H9 (cell line): ENCODE results near the gene EPC2. TPM values are rescaled to one million over a fixed set of nuclear protein-coding genes. Genes with fewer than 3 reads are reported as not detected.

Source experiments
- DNase-seq: peaks from one replicate; pipeline ENCODE4 v3.0.0-alpha.2; 2017
- H2AFZ ChIP-seq: one replicate; pipeline ENCODE4 v1.6.1; 2013; ENCODE audit warnings: mild to moderate bottlenecking, low read length, control low read depth, moderate library complexity
- H2AK5ac ChIP-seq: 2 replicates; pipeline ENCODE4 v1.6.1; 2013; ENCODE audit warnings: low read length, control low read depth, mixed read lengths; ENCODE audit not compliant: insufficient read length
- H2BK120ac ChIP-seq: one replicate; pipeline ENCODE4 v1.6.1; 2013; ENCODE audit warnings: low read depth, mild to moderate bottlenecking, low read length, control low read depth, inconsistent platforms; ENCODE audit not compliant: poor library complexity, severe bottlenecking
- H2BK12ac ChIP-seq: 2 replicates; pipeline ENCODE4 v1.6.1; 2013; ENCODE audit warnings: low read length, control low read depth, mixed read lengths, low read depth; ENCODE audit not compliant: insufficient read length
- H2BK15ac ChIP-seq: 2 replicates; pipeline ENCODE4 v1.6.1; 2013; ENCODE audit warnings: low read depth, low read length, control low read depth
- H2BK20ac ChIP-seq: one replicate; pipeline ENCODE4 v1.6.1; 2013; ENCODE audit warnings: low read depth, mild to moderate bottlenecking, low read length, control low read depth, inconsistent platforms; ENCODE audit not compliant: poor library complexity, severe bottlenecking
- H2BK5ac ChIP-seq: 2 replicates; pipeline ENCODE4 v1.6.1; 2013; ENCODE audit warnings: low read length, control low read depth, mixed read lengths; ENCODE audit not compliant: insufficient read length
- H3K14ac ChIP-seq: 2 replicates; pipeline ENCODE4 v1.6.1; 2013; ENCODE audit warnings: low read length, control low read depth; ENCODE audit not compliant: insufficient read depth
- H3K18ac ChIP-seq: 2 replicates; pipeline ENCODE4 v1.6.1; 2013; ENCODE audit warnings: low read depth, mild to moderate bottlenecking, mixed read lengths, low read length, control low read depth; ENCODE audit not compliant: insufficient read length
- H3K23ac ChIP-seq: 2 replicates; pipeline ENCODE4 v1.6.1; 2013; ENCODE audit warnings: low read length, control low read depth, mixed read lengths, low read depth; ENCODE audit not compliant: insufficient read length
- H3K23me2 ChIP-seq: 2 replicates; pipeline ENCODE4 v1.6.1; 2013; ENCODE audit warnings: low read depth, mild to moderate bottlenecking, mixed read lengths, low read length, control low read depth; ENCODE audit not compliant: insufficient read length, poor library complexity, severe bottlenecking
- H3K27ac ChIP-seq: 2 replicates; pipeline ENCODE4 v1.5.1; 2013; ENCODE audit warnings: low read length, control low read depth, mixed read lengths, low read depth; ENCODE audit not compliant: insufficient read length
- H3K27me3 ChIP-seq: 2 replicates; pipeline ENCODE4 v1.6.1; 2013; ENCODE audit warnings: low read length, control low read depth, inconsistent platforms; ENCODE audit not compliant: insufficient read depth
- H3K4ac ChIP-seq: 2 replicates; pipeline ENCODE4 v1.6.1; 2013; ENCODE audit warnings: low read depth, mild to moderate bottlenecking, control low read depth, inconsistent platforms, low read length, moderate library complexity
- H3K4me1 ChIP-seq: 2 replicates; pipeline ENCODE4 v1.6.1; 2013; ENCODE audit warnings: low read length, control low read depth, inconsistent platforms; ENCODE audit not compliant: insufficient read depth
- H3K4me2 ChIP-seq: 2 replicates; pipeline ENCODE4 v1.6.1; 2013; ENCODE audit warnings: low read length, control low read depth, mixed read lengths; ENCODE audit not compliant: insufficient read length, insufficient read depth
- H3K56ac ChIP-seq: 2 replicates; pipeline ENCODE4 v1.6.1; 2013; ENCODE audit warnings: low read depth, mild to moderate bottlenecking, mixed read lengths, low read length, control low read depth; ENCODE audit not compliant: insufficient read length
- H3K79me1 ChIP-seq: 2 replicates; pipeline ENCODE4 v1.6.1; 2013; ENCODE audit warnings: low read depth, mild to moderate bottlenecking, moderate library complexity, low read length, control low read depth, inconsistent platforms; ENCODE audit not compliant: insufficient read depth, poor library complexity, severe bottlenecking
- H3K79me2 ChIP-seq: 2 replicates; pipeline ENCODE4 v1.6.1; 2013; ENCODE audit warnings: low read length, control low read depth, inconsistent platforms; ENCODE audit not compliant: insufficient read depth
- H3K9ac ChIP-seq: 2 replicates; pipeline ENCODE4 v1.6.1; 2013; ENCODE audit warnings: low read length, control low read depth, mixed read lengths; ENCODE audit not compliant: insufficient read length; ENCODE audit errors: extremely low read depth
- H3K9me3 ChIP-seq: one replicate; pipeline ENCODE4 v1.6.1; 2013; ENCODE audit warnings: low read depth, low read length, inconsistent platforms; ENCODE audit not compliant: control insufficient read depth
- H3T11ph ChIP-seq: one replicate; pipeline ENCODE4 v1.6.1; 2013; ENCODE audit warnings: mild to moderate bottlenecking, low read length, control low read depth, inconsistent platforms
- H4K20me1 ChIP-seq: one replicate; pipeline ENCODE4 v1.6.1; 2013; ENCODE audit not compliant: control insufficient read depth, insufficient read length, insufficient read depth
- H4K5ac ChIP-seq: 2 replicates; pipeline ENCODE4 v1.6.1; 2013; ENCODE audit warnings: low read depth, mild to moderate bottlenecking, mixed read lengths, low read length, control low read depth; ENCODE audit not compliant: insufficient read length
- H4K8ac ChIP-seq: replicated peaks from 2 replicates; pipeline ENCODE4 v1.6.1; 2013; ENCODE audit warnings: low read length, control low read depth, mixed read lengths, low read depth; ENCODE audit not compliant: insufficient read length
- H4K91ac ChIP-seq: 2 replicates; pipeline ENCODE4 v1.6.1; 2013; ENCODE audit warnings: low read depth, mild to moderate bottlenecking, moderate library complexity, mixed read lengths, low read length, control low read depth; ENCODE audit not compliant: insufficient read length
- H3K27ac Mint-ChIP-seq, 3 experiments: 2 replicates in 2 of 3; 3 replicates in 1 of 3; pipeline ENCODE4 v1.8.0; 2020 to 2021; ENCODE audit warnings: mixed read lengths in 3 of 3, mild to moderate bottlenecking in 1 of 3, moderate library complexity in 1 of 3
- H3K27me3 Mint-ChIP-seq: 2 replicates; pipeline ENCODE4 v1.8.0; 2021; ENCODE audit warnings: low read depth, mild to moderate bottlenecking, moderate library complexity, mixed read lengths
- H3K36me3 Mint-ChIP-seq, 3 experiments: 2 replicates in 2 of 3; 3 replicates in 1 of 3; pipeline ENCODE4 v1.8.0; 2020 to 2021; ENCODE audit warnings: low read depth in 3 of 3, mixed read lengths in 3 of 3; ENCODE audit not compliant: insufficient read depth in 1 of 3
- H3K4me1 Mint-ChIP-seq, 2 experiments: 2 replicates each; pipeline ENCODE4 v1.8.0; 2020; ENCODE audit warnings: mixed read lengths in 2 of 2
- H3K4me3 Mint-ChIP-seq, 2 experiments: 2 replicates in 1 of 2; 3 replicates in 1 of 2; pipeline ENCODE4 v1.8.0; 2020 to 2021; ENCODE audit warnings: mild to moderate bottlenecking in 2 of 2, mixed read lengths in 2 of 2, moderate library complexity in 1 of 2
- H3K9me3 Mint-ChIP-seq, 2 experiments: 2 replicates in 1 of 2; 3 replicates in 1 of 2; pipeline ENCODE4 v1.8.0; 2020; ENCODE audit warnings: mild to moderate bottlenecking in 2 of 2, mixed read lengths in 2 of 2, moderate library complexity in 1 of 2
- WGBS: extraction: QIAGEN DNeasy Blood & Tissue Kit; methylation state at CpG from one replicate; pipeline ENCODE4 v1.1.7; 2013; ENCODE audit warnings: missing lambda C conversion rate, low lambda C conversion rate, mixed read lengths; ENCODE audit not compliant: insufficient read length; ENCODE audit errors: extremely low coverage; 5-methylcytosine and 5-hydroxymethylcytosine counted together
- total RNA-seq: library from RNA; stranded (reverse); gene quantifications from 2 replicates; pipeline ENCODE4 v1.2.1, GENCODE V29; 2021
- TF ChIP-seq, protein P1 (sequence below): fragments of 200-600 bp; sonication (generic); conservative IDR thresholded peaks from 3 replicates; pipeline ENCODE4 v1.8.0; 2021; ENCODE audit warnings: antibody characterized with exemption, mild to moderate bottlenecking

The EPC2 gene
- total RNA-seq, 1 experiment from 2014 or later = 31.3 TPM

DNA sequence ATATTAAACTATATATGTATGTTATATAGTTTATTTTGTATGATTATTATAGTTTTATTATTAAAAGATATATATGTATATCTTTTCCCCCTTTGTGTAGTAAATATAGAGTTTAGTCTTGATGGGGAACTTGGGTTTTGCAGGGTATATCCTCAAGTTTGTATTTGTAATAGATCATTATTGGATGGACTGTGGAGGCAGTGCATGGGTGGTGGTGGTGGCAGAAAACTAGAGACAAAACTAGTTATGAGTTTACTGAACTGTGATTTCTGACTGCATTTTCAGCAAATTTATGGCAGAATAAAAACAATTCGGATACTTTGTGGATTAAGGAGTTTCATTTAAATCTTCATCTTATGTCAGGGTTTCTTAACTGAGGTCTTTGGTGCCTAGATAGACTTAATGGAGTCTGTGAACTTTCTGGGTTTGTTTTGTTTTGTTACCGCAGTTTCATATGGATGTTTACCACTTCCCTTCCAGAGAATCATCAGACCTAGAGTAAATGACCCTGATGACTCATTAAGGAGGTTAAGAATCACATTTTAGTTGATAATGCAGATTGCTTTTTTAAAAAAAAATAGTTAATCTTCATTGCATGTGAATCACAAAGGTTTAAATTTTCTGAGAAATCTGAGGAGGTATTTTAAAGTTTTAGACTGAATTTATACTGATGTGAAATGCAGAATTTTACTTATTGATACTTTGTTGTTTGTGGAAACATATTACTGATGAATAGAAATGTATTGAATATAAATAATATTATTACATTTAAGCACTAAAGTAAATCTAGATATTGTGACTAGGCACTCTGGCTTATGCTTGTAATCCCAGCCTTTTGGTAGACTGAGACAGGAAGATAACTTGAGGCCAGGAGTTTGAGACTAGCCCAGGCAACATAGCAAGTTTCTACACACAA, 14.5 kb downstream of the EPC2 start:
- H3K18ac ChIP-seq = no peak overlapping the region
- H3K27me3 Mint-ChIP-seq = no peaks in the 10 kb centered on the region
- H3K9me3 ChIP-seq = no peaks in the 10 kb centered on the region
- H2AK5ac ChIP-seq = no peak overlapping the region
- no peaks in the 10 kb centered on the region for H3K27me3 ChIP-seq
- no peak overlapping the region; a peak in 1 of 7 replicates for H3K27ac Mint-ChIP-seq
- H2BK12ac ChIP-seq = no peak overlapping the region
- no peak overlapping the region for H2BK15ac ChIP-seq
- no peak overlapping the region for H3T11ph ChIP-seq
- H3K4me1 ChIP-seq = no peaks in the 10 kb centered on the region
- H3K4me3 Mint-ChIP-seq = no peak overlapping the region
- H4K5ac ChIP-seq = no peak overlapping the region
- no peak overlapping the region for H3K56ac ChIP-seq
- no peak overlapping the region for H3K14ac ChIP-seq
- no peak overlapping the region for H2BK20ac ChIP-seq
- H3K36me3 Mint-ChIP-seq = peaks cover 3 to 4% (median 4%) of the 10 kb centered on the region in 3 experiments; a peak in 2 of 7 replicates
- H3K23me2 ChIP-seq = no peaks in the 10 kb centered on the region
- no peak overlapping the region for H3K9ac ChIP-seq
- H2AFZ ChIP-seq = no peak overlapping the region
- peaks cover 43% of the 10 kb centered on the region; the same call in 1 of the 2 replicates for H3K79me2 ChIP-seq
- H3K79me1 ChIP-seq = peaks cover 5% of the 10 kb centered on the region
- no peak overlapping the region for H3K4me2 ChIP-seq
- H3K23ac ChIP-seq = no peak overlapping the region
- H2BK120ac ChIP-seq = no peak overlapping the region
- no peak for DNase-seq
- H3K4me1 Mint-ChIP-seq = peaks cover 19 to 26% of the 10 kb centered on the region in 2 experiments
- TF ChIP-seq, protein P1, sequence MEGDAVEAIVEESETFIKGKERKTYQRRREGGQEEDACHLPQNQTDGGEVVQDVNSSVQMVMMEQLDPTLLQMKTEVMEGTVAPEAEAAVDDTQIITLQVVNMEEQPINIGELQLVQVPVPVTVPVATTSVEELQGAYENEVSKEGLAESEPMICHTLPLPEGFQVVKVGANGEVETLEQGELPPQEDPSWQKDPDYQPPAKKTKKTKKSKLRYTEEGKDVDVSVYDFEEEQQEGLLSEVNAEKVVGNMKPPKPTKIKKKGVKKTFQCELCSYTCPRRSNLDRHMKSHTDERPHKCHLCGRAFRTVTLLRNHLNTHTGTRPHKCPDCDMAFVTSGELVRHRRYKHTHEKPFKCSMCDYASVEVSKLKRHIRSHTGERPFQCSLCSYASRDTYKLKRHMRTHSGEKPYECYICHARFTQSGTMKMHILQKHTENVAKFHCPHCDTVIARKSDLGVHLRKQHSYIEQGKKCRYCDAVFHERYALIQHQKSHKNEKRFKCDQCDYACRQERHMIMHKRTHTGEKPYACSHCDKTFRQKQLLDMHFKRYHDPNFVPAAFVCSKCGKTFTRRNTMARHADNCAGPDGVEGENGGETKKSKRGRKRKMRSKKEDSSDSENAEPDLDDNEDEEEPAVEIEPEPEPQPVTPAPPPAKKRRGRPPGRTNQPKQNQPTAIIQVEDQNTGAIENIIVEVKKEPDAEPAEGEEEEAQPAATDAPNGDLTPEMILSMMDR = no peak
- no peaks in the 10 kb centered on the region for H4K20me1 ChIP-seq
- no peak overlapping the region for H3K4ac ChIP-seq
- no peak overlapping the region for H4K91ac ChIP-seq
- no peak overlapping the region for H3K27ac ChIP-seq
- no peaks in the 10 kb centered on the region; a peak in 1 of 5 replicates for H3K9me3 Mint-ChIP-seq
- no peak overlapping the region for H2BK5ac ChIP-seq
- H4K8ac ChIP-seq = no peak overlapping the region
- no CpG with 5 or more reads among the region's 2 CpGs for WGBS
